H7 (cell line): Measurements from ENCODE around the gene RPS15. TPM values are rescaled to one million over a fixed set of nuclear protein-coding genes. Genes with fewer than 3 reads are reported as not detected.

Source experiments
- DNase-seq: peaks from one replicate; pipeline ENCODE4 v3.0.0; 2012
- H3K27me3 ChIP-seq: 2 replicates; pipeline ENCODE4 v1.6.0; 2011; ENCODE audit warnings: mild to moderate bottlenecking, low read length; ENCODE audit not compliant: control insufficient read depth, insufficient read depth
- H3K36me3 ChIP-seq: replicated peaks from 2 replicates; pipeline ENCODE4 v1.5.1; 2011; ENCODE audit warnings: low read length; ENCODE audit not compliant: control insufficient read depth, insufficient read depth
- H3K4me3 ChIP-seq: 2 replicates; pipeline ENCODE4 v1.5.1; 2011; ENCODE audit warnings: low read depth, mild to moderate bottlenecking, control low read depth, low read length, moderate library complexity; ENCODE audit not compliant: insufficient read depth
- total RNA-seq: library from RNA; depleted of rRNA; stranded (reverse); fragments of >200 nt; shearing (Covaris generic); gene quantifications from 2 replicates; pipeline ENCODE4 v1.2.3, GENCODE V29; 2014

Gene RPS15
- total RNA-seq, 1 experiment from 2014 or later: 1,693 TPM

DNA sequence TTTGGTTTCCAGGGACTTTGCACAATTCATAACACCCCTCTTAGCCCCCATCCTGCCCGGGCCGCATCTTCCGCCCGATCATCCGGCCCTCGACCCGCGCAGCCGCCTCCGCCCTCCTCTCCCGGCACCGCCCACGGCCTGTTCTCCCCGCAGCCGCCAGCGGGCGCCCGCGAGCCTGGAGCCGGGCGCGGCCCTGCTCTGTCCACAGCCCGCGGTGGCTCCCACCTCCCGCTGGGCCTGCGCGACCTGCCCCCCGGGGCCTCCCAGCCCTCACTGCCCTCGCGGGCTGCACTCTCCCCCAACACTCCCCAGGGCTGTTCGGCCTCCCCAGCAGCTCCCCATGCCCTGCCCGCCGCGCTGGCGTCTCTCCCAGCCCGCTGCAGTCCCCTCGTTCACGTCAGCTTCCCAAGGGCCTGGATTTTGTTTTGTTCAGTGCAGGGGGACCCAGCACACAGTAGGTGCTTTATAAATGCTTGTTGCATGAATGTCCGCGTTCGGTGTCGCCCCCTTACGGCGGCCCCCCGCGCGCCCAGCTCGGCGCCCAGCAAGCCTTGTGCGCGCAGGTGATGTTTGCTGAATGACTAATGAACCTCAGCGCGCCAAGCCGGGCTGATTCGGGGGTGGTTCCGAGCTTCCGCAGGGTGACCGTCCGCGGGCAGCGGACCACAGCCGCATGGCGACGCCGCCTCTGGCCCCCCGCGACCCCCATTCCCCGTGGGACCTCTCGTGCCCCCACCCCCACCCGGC is 7.2 kb downstream of the RPS15 start:
- peaks cover 10% of the 10 kb centered on the region for H3K36me3 ChIP-seq
- DNase-seq: peak; percentile 98
- peak overlapping the region; percentile 59 for H3K4me3 ChIP-seq
- H3K27me3 ChIP-seq: peaks cover 42% of the 10 kb centered on the region

DNA sequence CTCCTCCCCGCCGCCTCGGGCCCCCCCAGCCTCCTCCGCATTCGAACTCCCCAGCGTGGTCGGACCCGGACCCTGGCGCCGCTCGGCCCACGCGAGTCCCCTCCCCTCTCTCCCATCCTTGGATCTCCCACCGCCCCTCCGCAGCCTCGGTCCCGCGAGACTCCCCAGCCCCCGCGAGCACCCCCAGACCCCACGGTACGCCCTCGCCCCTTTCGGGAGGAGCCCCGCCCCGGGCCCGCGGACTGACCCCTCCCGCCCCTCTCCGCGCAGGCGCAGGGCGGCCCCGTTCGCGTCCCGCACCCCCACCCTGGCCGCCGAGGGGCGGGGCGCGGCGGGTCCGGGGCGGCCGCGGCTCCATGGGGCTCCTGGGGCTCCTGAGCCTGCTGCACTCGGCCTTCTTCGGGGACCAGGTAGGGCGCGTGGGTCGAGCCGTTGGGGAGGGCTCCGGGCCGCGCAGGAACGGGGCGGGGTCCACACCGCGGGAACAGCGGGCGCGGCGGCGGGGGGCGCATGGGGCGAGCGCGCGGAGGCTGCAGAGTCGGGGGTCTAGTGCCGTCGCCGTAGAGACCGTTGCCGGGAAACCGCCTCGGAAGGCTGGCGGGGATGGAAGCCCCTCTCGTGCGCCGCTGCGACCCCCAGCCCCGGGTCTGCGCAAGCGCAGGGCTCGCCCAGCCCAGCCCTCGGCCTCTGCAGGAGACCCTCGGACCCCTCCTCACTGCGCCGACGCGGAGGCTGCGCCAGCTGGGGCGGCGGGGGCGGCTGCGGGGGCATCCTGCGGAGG is 7.9 kb downstream of the RPS15 start:
- DNase-seq: peak; percentile 99
- peaks cover 50% of the 10 kb centered on the region for H3K27me3 ChIP-seq
- H3K4me3 ChIP-seq: peak overlapping the region; percentile 52
- H3K36me3 ChIP-seq: peaks cover 3% of the 10 kb centered on the region

DNA sequence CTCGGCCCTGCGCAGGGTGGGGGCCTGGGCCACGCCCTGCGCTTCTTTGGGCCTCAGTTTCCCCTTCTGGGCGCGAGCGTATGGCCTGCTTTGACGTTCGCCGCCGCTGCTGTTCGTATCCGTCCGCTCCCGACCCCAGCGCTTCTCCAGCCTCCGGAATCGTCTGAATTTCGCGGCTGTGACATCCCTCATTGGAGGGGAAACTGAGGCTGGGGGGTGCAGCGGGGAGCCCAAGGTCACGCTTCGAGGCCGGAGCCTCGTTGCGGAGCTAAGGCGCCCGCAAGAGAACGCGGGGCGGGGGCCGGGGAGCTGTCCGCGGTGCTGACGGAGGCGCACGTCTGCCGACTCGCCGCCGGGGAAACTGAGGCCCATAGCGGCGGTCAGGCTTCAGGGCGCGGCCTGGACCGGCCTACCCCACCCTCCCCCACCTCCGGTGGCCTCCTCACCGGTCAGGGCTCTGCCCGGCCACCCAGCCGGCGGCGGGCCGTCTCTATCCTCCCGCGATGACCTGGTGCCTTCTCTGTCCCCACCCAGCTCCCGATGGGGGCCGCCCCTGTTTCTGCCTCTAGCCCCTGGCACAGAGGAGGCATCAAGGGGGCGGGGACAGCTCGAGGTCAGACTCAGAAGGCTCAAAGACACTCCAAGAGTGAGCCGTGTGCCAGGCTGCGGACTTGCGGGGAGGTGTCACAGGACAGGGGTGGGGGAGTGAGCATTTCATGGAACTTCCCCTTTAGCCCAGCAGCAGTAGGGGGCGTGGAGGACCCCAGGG is 8.7 kb downstream of the RPS15 start:
- no peak overlapping the region; the same call in 1 of the 2 replicates for H3K4me3 ChIP-seq
- H3K27me3 ChIP-seq: peaks cover 55% of the 10 kb centered on the region
- H3K36me3 ChIP-seq: no peaks in the 10 kb centered on the region
- peak; percentile 90 for DNase-seq

DNA sequence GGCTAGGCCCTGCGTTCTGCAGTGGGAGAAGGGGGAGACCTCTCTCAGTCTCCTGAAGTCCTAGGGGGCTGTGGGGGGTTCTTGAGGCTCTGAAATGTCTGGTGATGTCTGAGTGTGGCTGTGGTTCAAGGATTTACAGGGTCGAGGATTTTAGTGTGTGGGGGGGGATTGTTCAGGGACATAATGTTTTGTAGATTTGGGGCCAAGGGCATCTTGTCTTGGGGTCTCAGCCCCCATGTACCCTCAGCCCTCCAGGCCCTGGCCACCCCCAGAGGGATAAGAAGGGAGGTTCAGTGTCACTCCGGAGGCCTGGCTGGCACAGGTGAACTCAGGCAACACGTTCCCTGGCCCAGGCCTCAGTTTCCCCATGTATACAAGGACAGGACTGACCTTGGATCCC is 9.3 kb downstream of the RPS15 start:
- Histone ChIP-seq H3K4me3 (no peak overlapping the region), H3K27me3 (peaks cover 61% of the 10 kb centered on the region), H3K36me3 (no peaks in the 10 kb centered on the region)
- no peak for DNase-seq

DNA sequence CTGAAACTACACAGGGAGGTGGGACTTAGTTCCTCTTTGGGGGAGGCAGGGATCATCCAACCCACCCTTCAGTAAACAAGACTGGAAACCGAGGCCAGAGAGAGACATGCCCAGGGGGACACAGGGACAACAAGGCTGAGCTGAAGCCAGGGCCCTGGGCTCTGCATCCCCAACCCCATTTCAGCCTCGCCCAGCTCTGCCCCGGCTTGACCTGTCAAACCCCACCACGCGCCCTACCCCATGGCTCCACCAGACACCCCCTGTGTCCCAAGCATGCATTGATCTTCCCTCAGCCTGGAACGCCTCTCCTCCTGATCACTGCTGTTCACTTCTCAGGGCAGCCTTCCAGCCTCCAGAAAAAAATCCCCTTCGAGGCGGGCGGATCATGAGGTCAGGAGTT is 9.7 kb downstream of the RPS15 start:
- Histone ChIP-seq H3K27me3 (peaks cover 65% of the 10 kb centered on the region), H3K36me3 (no peaks in the 10 kb centered on the region), H3K4me3 (no peak overlapping the region)
- DNase-seq: no peak

DNA sequence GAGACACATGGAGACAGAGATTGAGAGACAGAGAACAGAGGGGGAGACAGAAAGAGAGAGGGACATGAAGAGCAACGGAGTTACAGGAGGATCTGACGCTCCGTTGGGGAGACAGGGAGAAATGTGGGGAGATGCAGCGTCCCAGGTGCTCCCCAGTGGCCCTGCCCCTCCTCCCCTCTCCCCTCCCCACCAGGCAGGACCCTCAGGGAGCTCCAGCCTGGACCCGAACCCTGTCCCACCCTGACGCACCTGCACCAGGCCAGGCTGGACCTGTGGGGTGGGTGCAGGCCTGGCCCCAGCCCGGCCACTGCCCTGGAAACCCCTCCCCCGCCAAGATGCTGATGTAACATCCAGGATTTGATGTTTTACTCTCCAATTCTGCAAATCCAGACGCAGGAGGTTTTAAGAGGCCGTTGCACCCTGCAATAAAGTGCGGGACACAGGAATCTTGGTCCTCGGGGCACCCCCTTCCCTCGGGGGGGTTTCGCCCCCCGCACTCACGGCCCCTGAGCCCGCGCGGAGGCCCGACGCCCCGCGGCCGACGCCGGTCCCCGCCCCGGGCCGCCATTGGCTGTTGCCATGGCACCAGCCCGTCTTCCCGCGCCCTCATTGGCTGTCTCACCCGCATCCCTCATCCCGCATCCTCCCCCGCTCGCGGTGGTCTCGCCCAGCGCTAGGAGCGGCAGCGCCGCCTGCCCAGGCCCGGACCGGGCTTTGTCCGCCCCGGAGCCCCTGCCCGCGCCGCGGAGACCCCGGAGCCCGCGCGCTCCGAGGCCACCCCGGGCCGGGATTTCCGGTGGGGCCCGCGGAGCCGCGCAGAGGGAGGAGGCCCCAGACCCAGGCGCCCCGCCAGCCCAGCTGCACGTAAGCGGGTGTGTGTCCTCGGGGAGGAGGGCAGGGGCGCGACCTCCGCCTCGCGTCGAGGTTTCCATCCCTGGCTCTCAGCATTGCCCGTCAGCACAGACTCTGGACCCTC is 11.6 kb downstream of the RPS15 start, which contains the start of gene APC2:
Gene APC2, plus strand, starts transcription at position 655 of the 976 bp plus-strand sequence. CDS start 2,881 bp downstream, outside the sequence.
- peak within 1 kb of the TSS; percentile 19; the same call in 1 of the 2 replicates for H3K4me3 ChIP-seq
- H3K36me3 ChIP-seq: no peaks in the 10 kb centered on the region
- H3K27me3 ChIP-seq: peaks cover 77% of the 10 kb centered on the region
- peak; percentile 100 for DNase-seq

DNA sequence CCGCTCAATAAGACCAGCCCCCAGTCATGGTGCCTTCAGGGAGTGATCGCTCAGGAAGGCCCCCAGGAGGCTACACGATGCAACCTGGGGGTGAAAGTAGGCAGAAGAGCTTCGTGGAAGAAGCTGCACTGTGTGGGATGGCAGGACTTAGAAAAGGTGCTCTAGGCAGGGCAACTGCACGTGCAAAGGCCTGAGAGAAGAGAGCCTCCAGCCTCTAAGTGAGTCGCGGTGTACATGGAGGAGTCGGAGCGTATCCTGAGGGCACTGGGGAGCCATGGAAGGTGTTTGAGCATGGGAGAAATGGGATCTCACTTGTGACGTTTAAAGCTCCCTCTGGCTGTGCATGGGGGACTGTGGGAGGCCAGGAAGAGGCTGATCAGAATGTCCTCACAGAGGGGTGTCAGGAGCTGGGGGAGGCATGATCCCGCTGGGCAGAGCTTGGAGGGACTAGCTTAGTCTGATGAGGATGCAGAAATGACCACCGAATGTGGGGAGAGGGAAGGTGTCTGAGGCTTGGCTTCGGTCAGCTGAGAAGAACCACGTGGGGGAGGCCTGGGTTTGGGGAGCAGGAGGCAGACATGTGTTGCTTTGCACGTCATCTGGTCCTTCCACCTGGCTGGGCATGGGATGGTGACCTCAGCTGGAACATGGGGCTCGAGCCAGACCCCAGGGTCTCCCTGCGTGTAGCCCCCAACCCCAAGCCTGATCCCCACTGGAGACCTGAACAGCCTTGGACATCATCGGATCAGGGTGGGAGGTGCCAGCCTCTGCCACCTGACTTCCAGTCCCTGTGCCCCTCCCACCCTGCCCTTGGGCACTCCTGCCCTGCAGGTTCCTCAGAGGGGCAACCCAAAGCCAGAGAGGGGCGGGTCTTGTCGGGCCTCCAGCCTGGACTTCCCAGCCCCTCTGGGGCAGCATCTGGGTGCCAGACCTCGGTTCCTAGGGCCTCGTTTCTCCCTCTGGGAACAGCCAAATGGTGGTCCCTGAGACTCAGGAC is 12.8 kb downstream of the RPS15 start:
- Histone ChIP-seq H3K4me3 (no peak overlapping the region), H3K27me3 (peaks cover 78% of the 10 kb centered on the region), H3K36me3 (no peaks in the 10 kb centered on the region)
- DNase-seq: no peak

DNA sequence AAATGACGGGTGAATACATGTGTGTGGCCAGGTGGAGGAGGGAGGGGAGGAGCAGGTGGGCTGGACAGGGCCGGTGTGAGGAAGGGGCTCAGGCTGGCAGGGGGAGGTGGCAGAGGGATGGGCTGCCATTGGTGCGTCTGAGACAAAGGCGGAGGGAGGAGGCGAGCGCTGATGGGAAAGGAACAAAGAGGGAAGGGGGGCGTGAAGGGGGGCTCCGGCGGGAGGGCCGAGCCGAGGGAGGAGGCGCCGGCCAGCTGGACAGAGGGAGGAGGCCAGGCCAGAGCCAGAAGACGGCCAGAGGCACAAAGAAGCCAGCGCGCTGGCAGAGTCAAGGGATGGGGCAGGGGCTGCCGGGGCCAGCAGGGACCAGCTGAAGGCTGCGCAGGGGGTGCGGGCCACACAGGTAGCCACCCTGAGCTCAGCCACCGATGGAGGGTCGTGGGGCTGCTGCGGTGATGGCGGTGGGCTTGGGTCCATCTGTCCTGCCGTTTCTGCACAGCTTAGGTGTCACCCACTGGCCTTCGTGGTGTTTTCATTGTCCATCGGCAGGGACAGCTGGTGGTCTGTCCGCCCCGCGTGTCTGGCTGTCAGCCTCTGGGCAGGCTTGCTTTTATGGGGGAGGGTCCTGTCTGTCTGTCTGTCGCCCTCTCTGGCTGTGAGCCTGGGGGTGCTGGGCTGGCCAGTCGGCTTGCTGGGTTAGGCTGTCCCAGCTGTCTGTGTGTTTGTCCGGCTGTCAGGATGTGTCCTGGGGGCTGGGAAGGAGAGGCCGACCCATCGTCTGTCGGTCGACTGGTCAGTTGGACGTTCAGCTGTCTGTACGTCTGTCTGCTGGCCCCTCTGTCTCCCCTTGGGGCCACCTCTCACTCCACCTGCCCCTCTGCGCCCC is 14.0 kb downstream of the RPS15 start:
- H3K36me3 ChIP-seq: no peaks in the 10 kb centered on the region
- no peak overlapping the region for H3K4me3 ChIP-seq
- peaks cover 78% of the 10 kb centered on the region for H3K27me3 ChIP-seq
- peak; percentile 93 for DNase-seq

DNA sequence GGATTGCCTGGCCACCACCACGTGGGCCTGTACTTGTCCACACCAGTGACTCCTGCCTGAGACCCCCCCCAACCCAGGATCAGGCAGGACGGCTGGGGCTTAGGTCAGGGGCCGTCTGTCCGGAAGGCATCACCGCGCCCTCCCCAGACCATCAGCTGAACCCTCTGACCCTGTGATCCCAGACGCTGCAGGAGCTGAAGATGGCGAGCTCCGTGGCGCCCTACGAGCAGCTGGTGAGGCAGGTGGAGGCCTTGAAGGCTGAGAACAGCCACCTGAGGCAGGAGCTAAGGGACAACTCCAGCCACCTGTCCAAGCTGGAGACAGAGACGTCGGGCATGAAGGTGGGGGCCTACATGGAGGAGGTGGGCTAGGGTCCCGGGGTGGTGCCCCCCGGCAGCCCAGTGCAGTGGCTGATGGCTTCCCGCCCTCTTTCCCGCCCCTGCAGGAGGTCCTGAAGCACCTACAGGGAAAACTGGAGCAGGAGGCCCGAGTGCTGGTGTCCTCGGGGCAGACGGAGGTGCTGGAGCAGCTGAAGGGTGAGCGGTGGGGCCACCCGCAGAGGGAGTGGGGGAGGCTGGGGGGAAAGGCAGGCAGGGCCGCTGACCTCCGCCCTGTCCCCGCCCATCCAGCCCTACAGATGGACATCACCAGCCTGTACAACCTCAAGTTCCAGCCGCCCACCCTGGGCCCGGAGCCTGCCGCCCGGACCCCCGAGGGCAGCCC is 14.8 kb downstream of the RPS15 start:
- H3K27me3 ChIP-seq: peaks cover 73% of the 10 kb centered on the region
- no peaks in the 10 kb centered on the region for H3K36me3 ChIP-seq
- DNase-seq: no peak
- H3K4me3 ChIP-seq: no peak overlapping the region

DNA sequence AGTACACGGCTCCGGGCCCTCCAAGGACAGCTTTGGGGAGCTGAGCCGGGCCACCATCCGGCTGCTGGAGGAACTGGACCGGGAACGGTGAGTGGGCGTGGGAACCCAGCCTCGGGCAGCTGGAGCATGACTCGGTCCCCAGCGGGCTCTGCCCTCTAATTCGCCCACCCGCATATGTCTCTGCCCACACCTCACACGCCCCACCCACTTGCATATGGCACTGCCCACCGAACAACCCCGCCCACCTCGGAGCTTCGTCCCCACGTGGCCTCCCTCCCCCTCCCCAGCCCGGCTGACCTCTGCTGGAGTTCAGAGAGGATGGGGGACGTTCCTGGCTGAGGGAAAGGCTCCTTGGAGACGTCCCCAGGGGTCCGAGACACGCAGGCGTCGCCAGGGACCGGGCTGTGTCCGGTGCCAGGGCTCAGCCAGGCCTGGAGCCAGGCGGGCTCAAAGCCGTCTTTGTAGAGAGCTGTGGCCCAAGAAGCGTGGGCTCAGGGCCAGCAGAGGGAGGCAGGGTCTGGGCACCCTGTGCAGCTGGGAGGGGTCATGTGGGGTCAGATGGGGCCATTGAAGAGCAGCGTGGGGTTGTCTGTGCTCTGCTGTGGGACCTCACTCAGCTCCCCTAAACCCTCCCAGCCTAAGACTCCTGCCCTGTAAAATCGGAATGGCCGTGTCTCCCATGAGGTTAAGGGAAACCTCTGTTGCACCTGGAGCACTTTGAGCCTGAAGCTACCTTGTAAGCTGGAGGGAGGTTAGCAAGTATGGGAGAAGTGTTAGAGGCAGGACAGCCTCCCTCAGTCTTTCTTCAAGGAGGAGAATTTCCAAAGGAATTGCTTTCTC is 15.5 kb downstream of the RPS15 start:
- DNase-seq: peak; percentile 80
- no peaks in the 10 kb centered on the region for H3K36me3 ChIP-seq
- no peak overlapping the region for H3K4me3 ChIP-seq
- H3K27me3 ChIP-seq: peaks cover 72% of the 10 kb centered on the region

DNA sequence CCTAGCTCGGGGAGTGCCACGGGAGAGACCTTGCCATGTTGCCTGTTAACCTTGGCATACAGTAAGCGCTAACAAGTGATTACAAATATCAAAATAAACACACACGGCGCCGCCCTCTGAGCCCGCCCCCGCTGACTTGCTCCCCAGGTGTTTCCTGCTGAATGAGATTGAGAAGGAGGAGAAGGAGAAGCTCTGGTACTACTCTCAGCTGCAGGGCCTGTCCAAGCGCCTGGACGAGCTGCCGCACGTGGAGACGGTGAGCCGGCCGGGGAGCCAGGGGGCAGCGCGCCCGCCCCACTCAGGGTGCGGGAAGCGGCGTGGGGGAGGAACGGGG is 16.8 kb downstream of the RPS15 start:
- no peaks in the 10 kb centered on the region for H3K36me3 ChIP-seq
- no peak for DNase-seq
- H3K27me3 ChIP-seq: peaks cover 61% of the 10 kb centered on the region
- H3K4me3 ChIP-seq: peak overlapping the region; percentile 31
